A549 (cell line): ENCODE results near the gene GTF2B. TPM values are rescaled to one million over a fixed set of nuclear protein-coding genes. Genes with fewer than 3 reads are reported as not detected.

Source experiments
- ATAC-seq, 2 experiments: fragments of 200-7000 bp in 1 of 2; fragments of >200 bp in 1 of 2; cut with Nextera tagmentation in 1 of 2; cut with Tn5 transposase in 1 of 2; 3 replicates each; pipeline versions ENCODE4 v1.8.0 to v1.9.1; 2018 to 2020; ENCODE audit warnings: mild to moderate bottlenecking in 1 of 2, moderate library complexity in 1 of 2
- CTCF ChIA-PET: fragments of 300-600 bp; sonication (Branson Sonifier 250); formaldehyde crosslinking; extraction: SDS; loops from one replicate; lab custom pipeline; 2021; ENCODE audit warnings: antibody characterized with exemption, inconsistent platforms; lab: Yijun Ruan, JAX
- POLR2A ChIA-PET: fragments of 350-600 bp; formaldehyde crosslinking; extraction: SDS; loops from one replicate; lab custom pipeline; 2021; ENCODE audit warnings: antibody characterized with exemption, inconsistent platforms; lab: Yijun Ruan, JAX
- DNase-seq, 2 experiments: peaks; one replicate each; pipeline versions ENCODE4 v3.0.0 to v3.0.0-alpha.2; 2011 to 2016; ENCODE audit warnings: low read depth in 1 of 2, low spot score in 1 of 2
- FAIRE-seq: peaks from 2 replicates; lab custom pipeline; 2011; peaks lifted over from hg19 to GRCh38; lab: Jason Lieb, UNC
- H3K27ac ChIP-seq, 2 experiments: fragments of >200 bp; sonication (Bioruptor Twin); formaldehyde crosslinking; 3 replicates each; pipeline ENCODE4 v1.5.1; 2016 to 2017
- H3K4me1 ChIP-seq: fragments of >200 bp; sonication (Bioruptor Twin); formaldehyde crosslinking; 3 replicates; pipeline ENCODE4 v1.6.1; 2016
- H3K4me2 ChIP-seq: fragments of >200 bp; sonication (Bioruptor Twin); formaldehyde crosslinking; 3 replicates; pipeline ENCODE4 v1.6.1; 2016
- H3K4me3 ChIP-seq: fragments of >200 bp; sonication (Bioruptor Twin); formaldehyde crosslinking; 3 replicates; pipeline ENCODE4 v1.5.1; 2016
- H3K9me3 ChIP-seq: fragments of >200 bp; sonication (Bioruptor Twin); formaldehyde crosslinking; 3 replicates; pipeline ENCODE4 v1.6.1; 2016
- BHLHE40 ChIP-seq: IDR thresholded peaks from 2 replicates; pipeline ENCODE4 v1.6.1; 2012; ENCODE audit warnings: low read depth, low read length, inconsistent platforms
- CBX2 ChIP-seq: fragments of 200-600 bp; sonication (generic); IDR thresholded peaks from 2 replicates; pipeline ENCODE4 v1.6.1; 2016; ENCODE audit warnings: low read depth, mild to moderate bottlenecking, borderline replicate concordance
- CEBPB ChIP-seq, 2 experiments: fragments of >200 bp in 1 of 2; sonication (Bioruptor Twin) in 1 of 2; formaldehyde crosslinking in 1 of 2; IDR thresholded peaks; 2 replicates each; pipeline ENCODE4 v1.6.1; 2012 to 2016
- CHD4 ChIP-seq: fragments of 200-600 bp; sonication (generic); IDR thresholded peaks from 2 replicates; pipeline ENCODE4 v1.6.1; 2016; ENCODE audit warnings: antibody characterized with exemption, mild to moderate bottlenecking, borderline replicate concordance
- EHMT2 ChIP-seq: fragments of 200-600 bp; sonication (generic); IDR thresholded peaks from 2 replicates; pipeline ENCODE4 v1.6.1; 2016; ENCODE audit warnings: antibody characterized with exemption, low read depth, mild to moderate bottlenecking, moderate library complexity
- FOSB ChIP-seq: fragments of 250-450 bp; sonication (Bioruptor Pico); IDR thresholded peaks from 2 replicates; pipeline ENCODE4 v1.5.0; 2020; ENCODE audit warnings: mild to moderate bottlenecking, moderate library complexity
- FOXS1 ChIP-seq: fragments of 250-450 bp; sonication (Bioruptor Pico); IDR thresholded peaks from 2 replicates; pipeline ENCODE4 v1.5.0; 2020; ENCODE audit warnings: mild to moderate bottlenecking, moderate library complexity
- GATA3 ChIP-seq: IDR thresholded peaks from 2 replicates; pipeline ENCODE4 v1.6.1; 2012; ENCODE audit warnings: borderline replicate concordance
- HEYL ChIP-seq: fragments of 250-450 bp; sonication (Bioruptor Pico); IDR thresholded peaks from 2 replicates; pipeline ENCODE4 v1.8.0; 2021; ENCODE audit warnings: mild to moderate bottlenecking, moderate library complexity
- HOXB13 ChIP-seq: fragments of 250-450 bp; sonication (Bioruptor Pico); IDR thresholded peaks from 2 replicates; pipeline ENCODE4 v1.5.0; 2020; ENCODE audit warnings: low read depth, mild to moderate bottlenecking, moderate library complexity
- KDM1A ChIP-seq: fragments of 200-600 bp; sonication (generic); IDR thresholded peaks from 2 replicates; pipeline ENCODE4 v1.6.1; 2016; ENCODE audit warnings: low read depth, mild to moderate bottlenecking
- MAZ ChIP-seq: fragments of 150-350 bp; IDR thresholded peaks from 2 replicates; pipeline ENCODE4 v1.6.1; 2014; ENCODE audit warnings: antibody characterized with exemption, low read depth, low read length, borderline replicate concordance
- MYC ChIP-seq: IDR thresholded peaks from 2 replicates; pipeline ENCODE4 v1.6.1; 2012; ENCODE audit warnings: mild to moderate bottlenecking, inconsistent platforms, low read length, improper control_type of control experiment, borderline replicate concordance
- NFE2L2 ChIP-seq: fragments of 150-350 bp; conservative IDR thresholded peaks from 2 replicates; pipeline ENCODE4 v1.6.1; 2014; ENCODE audit warnings: low read length
- NR3C1 ChIP-seq: fragments of >200 bp; sonication (Bioruptor Twin); formaldehyde crosslinking; IDR thresholded peaks from 3 replicates; pipeline ENCODE4 v1.6.1; 2017
- PHF8 ChIP-seq: fragments of 200-600 bp; sonication (generic); IDR thresholded peaks from 2 replicates; pipeline ENCODE4 v1.6.1; 2016; ENCODE audit warnings: low read depth, mild to moderate bottlenecking, antibody characterized with exemption, moderate library complexity, borderline replicate concordance
- POLR2AphosphoS2 ChIP-seq: conservative IDR thresholded peaks from 2 replicates; pipeline ENCODE4 v1.6.1; 2012; ENCODE audit warnings: low read length, improper control_type of control experiment, inconsistent platforms
- RAD21 ChIP-seq, 2 experiments: fragments of >200 bp in 1 of 2; sonication (Bioruptor Twin) in 1 of 2; formaldehyde crosslinking in 1 of 2; IDR thresholded peaks in 1 of 2; conservative IDR thresholded peaks in 1 of 2; 2 replicates in 1 of 2; 3 replicates in 1 of 2; pipeline ENCODE4 v1.6.1; 2012 to 2018; ENCODE audit warnings: inconsistent platforms in 1 of 2
- RFX5 ChIP-seq: fragments of 450-650 bp; IDR thresholded peaks from 2 replicates; pipeline ENCODE4 v1.7.1; 2014; ENCODE audit warnings: antibody characterized with exemption, mild to moderate bottlenecking, moderate library complexity
- SMC3 ChIP-seq: fragments of >200 bp; sonication (Bioruptor Twin); formaldehyde crosslinking; IDR thresholded peaks from 3 replicates; pipeline ENCODE4 v1.6.1; 2018; ENCODE audit warnings: inconsistent platforms
- TFCP2L1 ChIP-seq: fragments of 250-450 bp; sonication (Bioruptor Pico); IDR thresholded peaks from 2 replicates; pipeline ENCODE4 v1.5.0; 2021; ENCODE audit warnings: mild to moderate bottlenecking
- ZFP36 ChIP-seq: fragments of 450-650 bp; IDR thresholded peaks from 2 replicates; pipeline ENCODE4 v1.6.1; 2014; ENCODE audit warnings: borderline replicate concordance; ENCODE audit not compliant: partially characterized antibody
- ZNF302 ChIP-seq: fragments of 250-450 bp; sonication (Bioruptor Pico); IDR thresholded peaks from 2 replicates; pipeline ENCODE4 v1.9.0; 2021; ENCODE audit warnings: inconsistent platforms, mild to moderate bottlenecking, moderate library complexity
- WGBS: methylation state at CpG from one replicate; pipeline ENCODE4 v1.1.6; 2017; ENCODE audit errors: missing lambda C conversion rate; 5-methylcytosine and 5-hydroxymethylcytosine counted together
- polyA plus RNA-seq, 4 experiments: library from polyadenylated mRNA; depleted of rRNA in 3 of 4; stranded (reverse); fragments of >200 nt; fragmentation: RNase III in 1 of 4; extraction: RNeasy Plus Mini Kit Qiagen cat#74134 plus additional on column Dnase treatment in 1 of 4; gene quantifications; 2 replicates in 3 of 4; 3 replicates in 1 of 4; pipeline ENCODE4 v1.2.3, GENCODE V29; 2011 to 2017
- TF ChIP-seq, protein P1 (sequence below): fragments of 250-450 bp; sonication (Bioruptor Pico); IDR thresholded peaks from 2 replicates; pipeline ENCODE4 v1.5.0; 2020; ENCODE audit warnings: low read depth, mild to moderate bottlenecking, moderate library complexity
- TF ChIP-seq, protein P2 (sequence below): fragments of 450-650 bp; IDR thresholded peaks from 2 replicates; pipeline ENCODE4 v1.6.1; 2014; ENCODE audit warnings: antibody characterized with exemption
- TF ChIP-seq, protein P3 (sequence below): fragments of 150-350 bp; IDR thresholded peaks from 2 replicates; pipeline ENCODE4 v1.6.1; 2014; ENCODE audit warnings: low read depth, mild to moderate bottlenecking, low read length
- TF ChIP-seq, protein P4 (sequence below): IDR thresholded peaks from 2 replicates; pipeline ENCODE4 v1.6.1; 2012
- TF ChIP-seq, protein P5 (sequence below): fragments of >200 bp; sonication (Bioruptor Twin); formaldehyde crosslinking; IDR thresholded peaks from 3 replicates; pipeline ENCODE4 v1.6.1; 2016

The GTF2B gene
- polyA plus RNA-seq, 2 of the 4 experiments (the other 2 are of a cell fraction), result 22.4 to 34.1 TPM

DNA sequence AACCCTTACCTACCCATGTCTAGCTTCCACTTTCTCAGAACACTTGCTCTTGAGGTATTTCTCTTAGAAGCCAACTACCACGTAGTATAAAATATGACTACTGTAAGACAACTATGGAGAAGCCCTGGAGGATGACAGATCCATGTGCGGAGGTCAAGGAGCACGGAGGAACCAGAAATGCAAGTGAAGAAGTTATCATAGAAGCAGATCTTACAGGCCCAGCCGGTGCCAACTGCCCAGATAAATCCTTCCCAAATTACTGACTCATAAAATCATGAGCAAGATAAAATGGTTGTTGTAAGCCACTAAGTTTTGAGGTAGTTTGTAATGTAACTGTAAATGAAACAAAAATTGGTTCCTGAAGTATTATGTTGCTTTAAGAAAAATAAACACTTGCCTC is 12.6 kb downstream of the GTF2B start:
- Histone ChIP-seq H3K27ac (no peak overlapping the region), H3K9me3 (no peaks in the 10 kb centered on the region), H3K4me3 (no peak overlapping the region), H3K4me1 (0 out of 3 replicates have a peak, but pooled peaks cover 3% of the 10 kb centered on the region), H3K4me2 (no peak overlapping the region)
- no peak for FAIRE-seq
- 78% methylated on average over 4 of the region's 4 CpGs for WGBS
- DNase-seq, result no peak
- ChIA-PET CTCF (interaction anchor here (0.9 to 3.1 kb wide), 3 partner anchors 12 to 31 kb away, joined by 3 to 23 read pairs (median 3); partner anchors contain the start of gene GTF2B), POLR2A (interaction anchor here (1.5 kb wide), 1 partner anchor 203 kb away, joined by 4 read pairs; no protein-coding TSS in a partner anchor)
- ATAC-seq, result no peak
- no peak for TF ChIP-seq RFX5
- no peak for TF ChIP-seq CEBPB (IDR thresholded peaks at IDR 0.05)
- TF ChIP-seq, protein P1, sequence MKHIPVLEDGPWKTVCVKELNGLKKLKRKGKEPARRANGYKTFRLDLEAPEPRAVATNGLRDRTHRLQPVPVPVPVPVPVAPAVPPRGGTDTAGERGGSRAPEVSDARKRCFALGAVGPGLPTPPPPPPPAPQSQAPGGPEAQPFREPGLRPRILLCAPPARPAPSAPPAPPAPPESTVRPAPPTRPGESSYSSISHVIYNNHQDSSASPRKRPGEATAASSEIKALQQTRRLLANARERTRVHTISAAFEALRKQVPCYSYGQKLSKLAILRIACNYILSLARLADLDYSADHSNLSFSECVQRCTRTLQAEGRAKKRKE, result no peak
- TF ChIP-seq FOSB (CRISPR knock-in tag), result no peak
- no peak for TF ChIP-seq HEYL (CRISPR knock-in tag)
- TF ChIP-seq CBX2, result no peak
- no peak for TF ChIP-seq EHMT2
- TF ChIP-seq, protein P2, sequence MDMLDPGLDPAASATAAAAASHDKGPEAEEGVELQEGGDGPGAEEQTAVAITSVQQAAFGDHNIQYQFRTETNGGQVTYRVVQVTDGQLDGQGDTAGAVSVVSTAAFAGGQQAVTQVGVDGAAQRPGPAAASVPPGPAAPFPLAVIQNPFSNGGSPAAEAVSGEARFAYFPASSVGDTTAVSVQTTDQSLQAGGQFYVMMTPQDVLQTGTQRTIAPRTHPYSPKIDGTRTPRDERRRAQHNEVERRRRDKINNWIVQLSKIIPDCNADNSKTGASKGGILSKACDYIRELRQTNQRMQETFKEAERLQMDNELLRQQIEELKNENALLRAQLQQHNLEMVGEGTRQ, result no peak
- no peak for TF ChIP-seq ZNF302 (CRISPR knock-in tag)
- TF ChIP-seq CHD4, result no peak
- TF ChIP-seq MAZ, result no peak
- TF ChIP-seq NFE2L2, result no peak

DNA sequence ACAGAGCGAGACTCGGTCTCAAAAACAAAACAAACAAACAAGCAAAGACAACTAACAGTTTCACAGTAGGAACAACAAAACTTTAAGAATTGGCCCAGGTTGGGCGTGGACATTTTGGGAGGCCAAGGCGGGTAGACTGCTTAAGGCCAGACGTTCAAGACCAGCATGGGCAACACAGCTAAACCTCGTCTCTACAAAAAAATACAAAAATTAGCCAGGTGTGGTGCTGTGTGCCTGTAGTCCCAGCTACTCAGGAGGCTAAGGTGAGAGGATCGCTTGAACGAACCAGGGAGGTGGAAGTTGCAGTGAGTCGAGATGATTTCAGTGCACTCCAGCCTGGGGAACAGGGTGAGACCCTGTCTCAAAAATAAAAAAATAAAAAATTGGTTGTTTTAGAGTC is 13.5 kb downstream of the GTF2B start:
- Histone ChIP-seq H3K4me2 (no peak overlapping the region), H3K27ac (no peak overlapping the region), H3K4me3 (no peak overlapping the region), H3K4me1 (0 out of 3 replicates have a peak, but pooled peaks cover 3% of the 10 kb centered on the region), H3K9me3 (no peaks in the 10 kb centered on the region)
- CTCF ChIA-PET, result interaction anchor here (0.6 to 3.1 kb wide), 7 partner anchors 11 to 231 kb away, joined by 3 to 23 read pairs (median 3); partner anchors contain the start of genes GTF2B and PKN2
- POLR2A ChIA-PET, result interaction anchor here (1.5 kb wide), 2 partner anchors 14 to 202 kb away, joined by 4 read pairs; no protein-coding TSS in a partner anchor
- TF ChIP-seq MYC (no peak), CHD4 (no peak), KDM1A (no peak), POLR2AphosphoS2 (no peak), PHF8 (no peak), FOXS1 (CRISPR knock-in tag) (no peak), NR3C1 (no peak), BHLHE40 (no peak), GATA3 (no peak), CBX2 (no peak), CEBPB (IDR thresholded peaks at IDR 0.05) (no peak), SMC3 (no peak), ZFP36 (no peak), RAD21 (conservative IDR thresholded peaks at IDR 0.05 in 1 of 2, IDR thresholded peaks at IDR 0.05 in 1 of 2) (no peak), TFCP2L1 (CRISPR knock-in tag) (no peak), HOXB13 (CRISPR knock-in tag) (no peak)
- TF ChIP-seq, protein P3, sequence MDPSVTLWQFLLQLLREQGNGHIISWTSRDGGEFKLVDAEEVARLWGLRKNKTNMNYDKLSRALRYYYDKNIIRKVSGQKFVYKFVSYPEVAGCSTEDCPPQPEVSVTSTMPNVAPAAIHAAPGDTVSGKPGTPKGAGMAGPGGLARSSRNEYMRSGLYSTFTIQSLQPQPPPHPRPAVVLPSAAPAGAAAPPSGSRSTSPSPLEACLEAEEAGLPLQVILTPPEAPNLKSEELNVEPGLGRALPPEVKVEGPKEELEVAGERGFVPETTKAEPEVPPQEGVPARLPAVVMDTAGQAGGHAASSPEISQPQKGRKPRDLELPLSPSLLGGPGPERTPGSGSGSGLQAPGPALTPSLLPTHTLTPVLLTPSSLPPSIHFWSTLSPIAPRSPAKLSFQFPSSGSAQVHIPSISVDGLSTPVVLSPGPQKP, result no peak
- TF ChIP-seq, protein P2, result no peak
- TF ChIP-seq, protein P4, sequence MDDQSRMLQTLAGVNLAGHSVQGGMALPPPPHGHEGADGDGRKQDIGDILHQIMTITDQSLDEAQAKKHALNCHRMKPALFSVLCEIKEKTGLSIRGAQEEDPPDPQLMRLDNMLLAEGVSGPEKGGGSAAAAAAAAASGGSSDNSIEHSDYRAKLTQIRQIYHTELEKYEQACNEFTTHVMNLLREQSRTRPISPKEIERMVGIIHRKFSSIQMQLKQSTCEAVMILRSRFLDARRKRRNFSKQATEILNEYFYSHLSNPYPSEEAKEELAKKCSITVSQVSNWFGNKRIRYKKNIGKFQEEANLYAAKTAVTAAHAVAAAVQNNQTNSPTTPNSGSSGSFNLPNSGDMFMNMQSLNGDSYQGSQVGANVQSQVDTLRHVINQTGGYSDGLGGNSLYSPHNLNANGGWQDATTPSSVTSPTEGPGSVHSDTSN, result no peak
- TF ChIP-seq, protein P5, sequence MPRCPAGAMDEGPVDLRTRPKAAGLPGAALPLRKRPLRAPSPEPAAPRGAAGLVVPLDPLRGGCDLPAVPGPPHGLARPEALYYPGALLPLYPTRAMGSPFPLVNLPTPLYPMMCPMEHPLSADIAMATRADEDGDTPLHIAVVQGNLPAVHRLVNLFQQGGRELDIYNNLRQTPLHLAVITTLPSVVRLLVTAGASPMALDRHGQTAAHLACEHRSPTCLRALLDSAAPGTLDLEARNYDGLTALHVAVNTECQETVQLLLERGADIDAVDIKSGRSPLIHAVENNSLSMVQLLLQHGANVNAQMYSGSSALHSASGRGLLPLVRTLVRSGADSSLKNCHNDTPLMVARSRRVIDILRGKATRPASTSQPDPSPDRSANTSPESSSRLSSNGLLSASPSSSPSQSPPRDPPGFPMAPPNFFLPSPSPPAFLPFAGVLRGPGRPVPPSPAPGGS, result no peak
- FAIRE-seq (no peak), ATAC-seq (0 out of 6 replicates have a peak, but pooled peaks have one; percentile 24 to 33), DNase-seq (no peak)
- 62% methylated on average over 9 of the region's 9 CpGs for WGBS
